HG03064 (cell line): ENCODE data around the gene ZNF878.
"Not testable (repeated sequence)": the region's sequence is repeated elsewhere in the genome, so short reads cannot be mapped to it uniquely, and the experiment has no call there.

Experiments used
- ATAC-seq: cut with Tn5 transposase; IDR thresholded peaks from one replicate; pipeline ENCODE4 v1.9.1; 2021; ENCODE audit warnings: low read depth; ENCODE audit not compliant: unreplicated experiment

Gene ZNF878

GRCh38 chr19:12052497-12053169 is at the start of gene ZNF878:
Gene ZNF878, minus strand, starts transcription at chr19:12052961. Its CDS starts 160 bp downstream, at chr19:12052801.
- ATAC-seq = no peak

GRCh38 chr19:12098040-12098439 is 45.3 kb upstream of the ZNF878 start:
- ATAC-seq = no peak

DNA sequence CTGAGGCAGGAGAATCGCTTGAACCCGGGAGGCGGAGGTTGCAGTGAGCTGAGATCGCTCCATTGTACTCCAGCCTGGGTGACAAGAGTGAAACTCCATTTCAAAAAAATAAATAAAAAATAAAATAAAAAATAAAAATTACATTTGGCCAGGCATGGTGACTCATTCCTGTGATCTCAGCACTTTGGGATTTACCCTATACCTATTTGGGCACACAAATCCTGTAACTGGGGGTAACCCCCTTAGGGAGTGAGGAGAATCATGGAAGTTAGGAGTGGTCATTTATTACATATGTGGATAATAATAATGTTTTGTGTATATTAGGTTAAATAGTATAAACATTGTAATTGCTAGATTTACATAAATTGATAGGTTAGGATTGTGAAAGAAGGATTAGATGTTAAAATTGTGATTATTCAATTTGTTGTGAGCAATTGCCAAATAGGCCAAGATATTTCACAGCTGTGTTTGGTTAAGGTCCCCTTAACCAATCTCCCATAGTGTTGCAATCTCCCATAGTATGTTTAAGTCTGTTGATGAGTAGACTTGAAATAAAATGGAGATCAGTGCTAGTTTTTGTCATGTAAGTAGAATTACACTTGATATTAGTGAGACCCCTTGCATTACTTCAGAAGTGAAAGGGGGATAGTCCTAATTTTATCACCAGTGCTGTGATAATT is 42.5 kb upstream of the ZNF878 start:
- ATAC-seq = no peak

DNA sequence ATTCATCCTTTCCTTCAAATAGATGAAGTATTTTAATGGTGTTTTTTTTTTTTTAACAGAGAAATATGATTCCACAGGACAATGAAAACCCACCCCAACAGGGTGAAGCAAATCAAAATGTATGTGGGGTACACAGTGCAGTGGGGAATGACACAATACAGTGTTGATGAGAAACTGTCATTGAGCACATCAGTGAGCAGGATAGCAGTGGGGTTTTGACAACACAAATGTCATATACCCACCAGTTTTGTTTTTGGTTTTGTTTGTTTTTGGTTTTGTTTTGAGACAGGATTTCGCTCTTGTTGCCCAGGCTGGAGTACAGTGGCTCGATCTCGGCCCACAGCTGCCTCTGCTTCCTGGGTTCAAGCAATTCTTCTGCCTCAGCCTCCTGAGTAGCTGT is 41.0 kb upstream of the ZNF878 start:
- no peak for ATAC-seq

- no peak for ATAC-seq
These were observed 40.2 kb upstream of the ZNF878 start for GRCh38 chr19:12092956-12093355.

GRCh38 chr19:12092065-12092867 is 39.5 kb upstream of the ZNF878 start:
- no peak for ATAC-seq

DNA sequence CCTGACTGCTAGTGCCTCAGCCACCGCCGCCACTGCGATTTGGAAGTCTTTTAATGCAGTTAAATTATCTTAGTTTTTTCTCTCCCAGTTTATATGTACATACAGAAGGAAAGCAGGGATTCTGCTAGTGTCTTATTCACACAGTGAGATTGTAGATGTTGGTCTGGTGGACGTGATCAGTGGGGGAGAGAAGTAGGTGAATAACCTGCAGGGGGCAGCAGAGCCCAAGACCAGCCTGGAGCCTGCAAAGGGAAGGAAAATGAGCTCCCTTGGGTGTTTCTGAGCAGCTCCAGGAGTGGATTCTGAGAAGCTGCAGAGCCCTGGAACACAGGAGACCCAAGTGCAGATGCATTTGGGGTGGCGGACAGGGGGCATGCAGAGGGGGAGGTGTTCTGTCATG is 38.0 kb upstream of the ZNF878 start:
- no peak for ATAC-seq

- ATAC-seq = no peak
These were observed 32.5 kb upstream of the ZNF878 start for GRCh38 chr19:12085074-12085818.

DNA sequence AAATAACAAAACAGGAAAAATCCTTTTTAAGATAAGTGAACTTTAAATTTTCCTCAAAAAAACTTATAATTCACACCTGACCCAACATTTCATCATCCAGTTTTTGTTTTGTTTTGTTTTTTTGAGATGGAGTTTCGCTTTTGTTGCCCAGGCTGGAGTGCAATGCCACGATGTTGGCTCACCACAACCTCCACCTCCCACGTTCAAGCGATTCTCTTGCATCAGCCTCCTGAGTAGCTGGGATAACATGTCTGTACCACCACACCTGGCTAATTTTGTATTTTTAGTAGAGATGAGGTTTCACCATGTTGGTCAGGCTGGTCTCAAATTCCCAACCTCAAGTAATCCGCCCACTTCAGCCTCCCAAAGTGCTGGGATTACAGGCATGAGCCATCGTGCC is 30.6 kb upstream of the ZNF878 start:
- ATAC-seq = not testable (repeated sequence)

DNA sequence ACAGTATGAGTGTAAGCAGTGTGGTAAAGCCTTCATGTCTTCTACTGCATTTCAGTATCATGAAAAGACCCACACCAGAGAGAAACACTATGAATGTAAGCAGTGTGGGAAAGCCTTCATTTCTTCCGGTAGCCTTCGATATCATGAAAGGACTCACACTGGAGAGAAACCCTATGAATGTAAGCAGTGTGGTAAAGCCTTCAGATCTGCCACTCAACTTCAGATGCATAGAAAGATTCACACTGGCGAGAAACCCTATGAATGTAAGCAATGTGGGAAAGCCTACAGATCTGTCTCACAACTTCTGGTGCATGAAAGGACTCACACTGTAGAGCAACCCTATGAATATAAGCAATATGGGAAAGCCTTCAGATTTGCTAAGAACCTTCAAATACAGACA is 24.6 kb upstream of the ZNF878 start:
- no peak for ATAC-seq

- not testable (repeated sequence) for ATAC-seq
These were observed 23.6 kb upstream of the ZNF878 start for GRCh38 chr19:12076331-12076730.

DNA sequence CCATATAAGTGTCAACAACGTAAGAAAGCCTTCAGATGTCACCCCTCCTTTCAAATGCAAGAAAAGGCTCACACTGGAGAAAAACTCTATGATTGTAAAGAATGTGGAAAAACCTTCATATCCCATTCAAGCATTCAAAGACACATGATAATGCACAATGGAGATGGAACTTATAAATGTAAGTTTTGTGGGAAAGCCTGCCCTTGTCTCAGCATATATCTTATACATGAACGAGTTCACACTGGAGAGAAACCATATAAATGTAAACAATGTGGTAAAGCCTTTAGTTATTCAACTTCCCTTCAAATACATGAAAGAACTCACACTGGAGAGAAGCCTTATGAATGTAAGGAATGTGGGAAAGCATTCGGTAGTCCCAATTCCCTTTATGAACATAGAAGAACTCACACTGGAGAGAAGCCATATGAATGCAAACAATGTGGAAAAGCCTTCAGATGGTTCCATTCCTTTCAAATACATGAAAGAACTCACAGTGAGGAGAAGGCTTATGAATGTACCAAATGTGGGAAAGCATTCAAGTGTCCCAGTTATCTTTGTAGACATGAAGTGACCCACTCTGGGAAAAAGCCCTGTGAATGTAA is 22.9 kb upstream of the ZNF878 start:
- no peak for ATAC-seq

- no peak for ATAC-seq
These were observed 12.1 kb upstream of the ZNF878 start, which contains the start of gene ZNF844 for GRCh38 chr19:12064590-12065538. Gene ZNF844, plus strand, starts transcription at chr19:12064731. Its CDS starts 143 bp downstream, at chr19:12064874.

- no peak for ATAC-seq
These were observed 3.0 kb upstream of the ZNF878 start for GRCh38 chr19:12055784-12056183.

GRCh38 chr19:12052091-12052496 is 667 bp downstream of the ZNF878 start:
- ATAC-seq = no peak

DNA sequence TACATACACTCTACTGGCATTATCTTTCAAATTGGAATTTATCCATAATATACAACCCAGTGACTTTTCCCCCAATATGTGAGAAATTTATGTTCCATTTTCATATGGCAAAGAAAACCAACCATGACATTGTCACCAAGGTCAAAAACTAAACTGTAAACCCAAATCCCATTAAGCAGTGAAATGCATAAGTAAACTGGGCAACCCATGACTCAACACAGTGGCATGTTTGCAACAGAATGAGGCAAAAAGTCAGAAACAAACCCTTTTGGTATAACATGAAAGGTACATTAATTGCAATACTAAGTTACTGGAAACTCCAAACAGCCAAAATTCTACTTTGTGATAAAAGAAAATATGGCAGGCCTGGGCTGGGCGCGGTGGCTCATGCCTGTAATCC is 4.9 kb downstream of the ZNF878 start:
- no peak for ATAC-seq

DNA sequence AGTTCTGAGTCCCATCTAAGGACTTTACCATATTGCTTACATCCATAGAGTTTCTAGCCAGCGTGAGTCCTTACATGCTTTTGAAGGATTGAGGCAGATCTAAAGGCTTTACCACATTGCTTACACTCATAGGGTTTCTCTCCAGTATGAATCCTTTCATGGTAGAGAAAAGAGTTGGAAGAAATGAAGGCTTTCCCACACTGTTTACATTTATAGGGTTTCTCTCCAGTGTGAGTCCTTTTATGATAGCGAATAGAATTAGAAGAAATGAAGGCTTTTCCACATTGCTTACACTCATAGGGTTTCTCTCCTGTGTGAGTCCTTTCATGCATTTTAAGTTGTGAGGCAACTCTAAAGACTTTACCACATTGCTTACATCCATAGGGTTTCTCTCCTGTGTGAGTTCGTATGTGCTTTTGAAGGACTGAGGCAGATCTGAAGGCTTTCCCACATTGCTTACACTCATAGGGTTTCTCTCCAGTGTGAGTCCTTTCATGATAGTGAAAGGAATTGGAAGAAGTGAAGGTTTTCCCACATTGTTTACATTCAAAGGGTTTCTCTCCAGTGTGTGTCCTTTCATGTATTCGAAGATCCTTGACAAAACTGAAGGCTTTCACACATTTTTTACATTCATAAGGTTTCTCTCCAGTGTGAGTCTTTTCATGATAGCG is 8.9 kb downstream of the ZNF878 start:
- ATAC-seq = no peak

GRCh38 chr19:12042893-12043292 is 9.9 kb downstream of the ZNF878 start:
- no peak for ATAC-seq
